ENCODE results near the gene RAB13. TPM values are rescaled to one million over a fixed set of nuclear protein-coding genes. Genes with fewer than 3 reads are reported as not detected.
"Not testable (repeated sequence)": the region's sequence is repeated elsewhere in the genome, so short reads cannot be mapped to it uniquely, and the experiment has no call there.

Gene RAB13
- total and polyA plus RNA-seq, 2 of the 13 experiments (the other 11 are each of a cell fraction or from before 2014, with no cell fraction given) = 15.9 to 24.7 TPM

DNA sequence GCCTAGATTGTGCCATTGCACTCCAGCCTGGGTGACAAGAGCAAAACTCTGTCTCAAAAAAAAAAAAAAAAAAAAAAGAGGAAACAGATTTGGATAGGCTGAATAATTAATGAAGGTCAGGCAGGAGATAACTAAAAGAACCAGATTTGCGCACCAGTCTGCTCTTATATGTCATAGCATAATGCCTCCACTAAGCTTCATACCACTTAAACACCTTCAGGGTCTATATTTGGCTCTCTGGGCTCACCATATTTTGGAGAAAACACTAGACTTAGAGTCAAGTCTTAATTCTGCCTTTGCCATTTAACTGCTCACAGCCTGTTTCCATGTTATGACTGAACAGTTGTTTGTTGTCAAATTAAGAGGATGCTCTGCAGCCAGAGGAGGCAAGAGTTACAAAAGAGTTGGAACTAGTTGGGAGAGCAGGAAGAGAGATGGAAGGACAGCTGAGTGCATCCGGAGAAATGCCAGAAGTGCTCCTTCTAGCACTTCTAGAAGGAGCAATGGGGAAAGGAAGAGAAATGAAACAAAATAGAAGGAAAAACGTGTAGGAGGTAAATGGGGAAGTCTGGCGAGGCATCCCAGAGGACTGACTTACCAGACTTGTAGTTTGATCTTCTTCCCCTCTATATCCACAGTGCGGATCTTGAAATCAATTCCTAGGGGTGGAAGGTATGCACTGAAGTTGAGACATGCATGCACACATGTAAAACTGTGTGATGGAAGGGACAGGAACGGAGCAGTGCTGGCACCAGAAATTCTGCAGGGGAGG, 1.8 kb downstream of the RAB13 start:
- no peaks in the 10 kb centered on the region; a peak in 1 of 5 replicates for H3K27me3 ChIP-seq (ENCODE audit: control insufficient read depth in 1 of 2, insufficient read depth in 2 of 2, low read length in 2 of 2)
- WGBS (ENCODE audit: low lambda C conversion rate) = 92% methylated on average over 6 of the region's 6 CpGs
- POLR2A ChIA-PET = interaction anchor here (0.9 to 7.5 kb wide), 4 partner anchors 17 to 216 kb away, joined by 3 to 92 read pairs (median 10); partner anchors contain the start of genes CREB3L4, DENND4B and SLC39A1
- FAIRE-seq (no peak), DNase-seq (ENCODE audit: low spot score) (no peak), ATAC-seq (no peak)
- no peak for TF ChIP-seq ETV6 (CRISPR knock-in tag; conservative IDR thresholded peaks at IDR 0.05)
- H3K27ac ChIP-seq (ENCODE audit: extremely low read length, insufficient read depth, low read length) = no peak overlapping the region
- H2AFZ ChIP-seq (ENCODE audit: low read length) = no peak overlapping the region
- peaks cover 7% of the 10 kb centered on the region for H3K79me2 ChIP-seq (ENCODE audit: insufficient read depth, low read length)
- no peak overlapping the region for H3K4me2 ChIP-seq (ENCODE audit: low read depth, low read length)
- peaks cover 16% of the 10 kb centered on the region for H3K4me1 ChIP-seq (ENCODE audit: insufficient read depth, low read length)
- CTCF ChIA-PET (ENCODE audit: low intra/inter-chr PET ratio, low total read pairs) = no interaction called here
- H3K36me3 ChIP-seq (replicated peaks in 1 of 2; ENCODE audit: control insufficient read depth in 1 of 2, insufficient read depth in 2 of 2, low read length in 2 of 2) = no peaks in the 10 kb centered on the region; a peak in 1 of 5 replicates
- no peaks in the 10 kb centered on the region for H3K9me3 ChIP-seq (ENCODE audit: low read length)
- H3K4me3 ChIP-seq (replicated peaks in 1 of 3; ENCODE audit: insufficient read depth in 1 of 3, low read depth in 2 of 3, low read length in 3 of 3) = no peak overlapping the region
- H4K20me1 ChIP-seq (ENCODE audit: insufficient read depth, low read length) = no peaks in the 10 kb centered on the region
- in situ Hi-C loops (cut with HindIII; ENCODE audit: extremely low pct_ligation_motif_present, low pct_unique_long_range_greater_than_20kb) (loop anchor here (10.0 kb wide), 1 partner anchor 300 kb away; no protein-coding TSS in a partner anchor), intact Hi-C loops (cut with micrococcal nuclease; ENCODE audit: unreplicated experiment) (no loop called here)
- no peak overlapping the region for H3K9ac ChIP-seq (ENCODE audit: insufficient read depth, low read depth, low read length)
- BruUV-seq (replicated peaks) = no TSS peak

DNA sequence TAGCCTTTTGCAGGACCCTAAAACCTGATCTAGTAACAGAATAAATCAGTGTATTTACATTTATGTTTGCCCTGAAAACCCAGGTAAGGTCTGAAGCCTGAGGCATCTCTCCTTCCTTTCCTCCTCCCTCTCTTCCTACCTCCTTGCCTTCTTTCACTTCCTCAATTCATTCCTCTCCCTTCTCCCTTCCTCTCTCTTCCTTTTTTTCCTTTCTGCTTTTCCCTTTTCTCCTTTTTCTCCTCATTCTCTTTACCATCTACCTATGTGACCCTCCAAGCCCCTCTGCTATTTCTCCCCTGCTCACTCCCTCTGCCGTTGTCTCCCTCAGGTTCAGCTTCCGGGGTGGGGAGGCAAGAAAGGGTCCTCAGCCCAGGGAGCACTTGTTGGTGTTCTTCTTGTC, 4.4 kb downstream of the RAB13 start:
- H3K36me3 ChIP-seq (replicated peaks in 1 of 2; ENCODE audit: control insufficient read depth in 1 of 2, insufficient read depth in 2 of 2, low read length in 2 of 2); H3K4me3 ChIP-seq (replicated peaks in 1 of 3; ENCODE audit: insufficient read depth in 1 of 3, low read depth in 2 of 3, low read length in 3 of 3); H3K27ac ChIP-seq (ENCODE audit: extremely low read length, insufficient read depth, low read length); CTCF ChIA-PET (ENCODE audit: low intra/inter-chr PET ratio, low total read pairs); ATAC-seq; DNase-seq (ENCODE audit: low spot score); POLR2A ChIA-PET; H3K9ac ChIP-seq (ENCODE audit: insufficient read depth, low read depth, low read length); intact Hi-C loops (cut with micrococcal nuclease; ENCODE audit: unreplicated experiment); H2AFZ ChIP-seq (ENCODE audit: low read length); H3K27me3 ChIP-seq (ENCODE audit: control insufficient read depth in 1 of 2, insufficient read depth in 2 of 2, low read length in 2 of 2); H3K9me3 ChIP-seq (ENCODE audit: low read length); H3K4me2 ChIP-seq (ENCODE audit: low read depth, low read length); FAIRE-seq; H4K20me1 ChIP-seq (ENCODE audit: insufficient read depth, low read length): not testable (repeated sequence)
- H3K4me1 ChIP-seq (ENCODE audit: insufficient read depth, low read length) = peaks cover 24% of the 10 kb centered on the region
- in situ Hi-C loops (cut with HindIII; ENCODE audit: extremely low pct_ligation_motif_present, low pct_unique_long_range_greater_than_20kb) = loop anchor here (10.0 kb wide), 1 partner anchor 297 kb away; no protein-coding TSS in a partner anchor
- 93% methylated on average over 2 of the region's 2 CpGs for WGBS (ENCODE audit: low lambda C conversion rate)
- peaks cover 11% of the 10 kb centered on the region for H3K79me2 ChIP-seq (ENCODE audit: insufficient read depth, low read length)
- BruUV-seq (replicated peaks) = TSS peak; percentile 44
